Measurements from ENCODE around the gene CLUH.

The CLUH gene

GRCh38 chr17:2749058-2749783 is 37.7 kb upstream of the CLUH start, which contains the start of gene CCDC92B:
TSS of gene CCDC92B (minus strand) at chr17:2749652. CDS start at chr17:2735145, 14,507 bp downstream.
- no peak for DNase-seq (ENCODE audit: low read depth)
- H3K4me3 ChIP-seq (ENCODE audit: low read depth, low read length): no peak within 1 kb of the TSS
- no peak for TF ChIP-seq CTCF (IDR thresholded peaks at IDR 0.05; ENCODE audit: control insufficient read depth, extremely low read depth, insufficient read depth)

GRCh38 chr17:2745317-2746037 is 33.9 kb upstream of the CLUH start:
- DNase-seq (ENCODE audit: low read depth): no peak
- no peak for TF ChIP-seq CTCF (IDR thresholded peaks at IDR 0.05; ENCODE audit: control insufficient read depth, extremely low read depth, insufficient read depth)
- H3K4me3 ChIP-seq (ENCODE audit: low read depth, low read length): no peak overlapping the region

- no peak for TF ChIP-seq CTCF (IDR thresholded peaks at IDR 0.05; ENCODE audit: control insufficient read depth, extremely low read depth, insufficient read depth)
- H3K4me3 ChIP-seq (ENCODE audit: low read depth, low read length): no peak overlapping the region
- DNase-seq (ENCODE audit: low read depth): no peak
These were observed 26.1 kb upstream of the CLUH start for GRCh38 chr17:2737693-2738092.

GRCh38 chr17:2736956-2737355 is 25.4 kb upstream of the CLUH start:
- no peak for DNase-seq (ENCODE audit: low read depth)
- TF ChIP-seq CTCF (IDR thresholded peaks at IDR 0.05; ENCODE audit: control insufficient read depth, extremely low read depth, insufficient read depth): no peak

GRCh38 chr17:2735896-2736295 is 24.3 kb upstream of the CLUH start:
- DNase-seq (ENCODE audit: low read depth): no peak
- no peak overlapping the region for H3K4me3 ChIP-seq (ENCODE audit: low read depth, low read length)
- TF ChIP-seq CTCF (IDR thresholded peaks at IDR 0.05; ENCODE audit: control insufficient read depth, extremely low read depth, insufficient read depth): no peak

More at GRCh38 chr17:2736956-2737355, 25.4 kb upstream of the CLUH start:
- no peak overlapping the region for H3K4me3 ChIP-seq (ENCODE audit: low read depth, low read length)

DNA sequence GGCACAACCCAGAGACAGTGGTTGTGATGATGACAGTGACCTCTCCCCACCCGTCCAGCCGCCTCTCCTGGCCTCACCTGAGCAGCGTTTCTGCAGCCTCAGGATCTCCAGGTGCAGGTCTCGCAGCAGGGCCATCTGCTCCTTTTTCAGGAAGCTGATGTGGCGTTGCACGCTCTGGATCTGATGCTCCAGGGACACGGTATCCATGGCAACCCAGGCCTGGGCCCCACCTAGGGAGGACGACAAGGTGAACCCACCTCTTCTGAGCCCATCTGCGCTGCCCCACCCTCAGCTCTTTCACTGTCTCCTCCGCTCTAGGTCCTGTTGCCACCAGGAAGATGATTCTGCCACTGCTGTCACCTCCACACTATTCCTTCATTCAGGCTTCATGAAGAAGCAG is 23.4 kb upstream of the CLUH start:
- no peak for DNase-seq (ENCODE audit: low read depth)
- H3K4me3 ChIP-seq (ENCODE audit: low read depth, low read length): no peak overlapping the region
- TF ChIP-seq CTCF (IDR thresholded peaks at IDR 0.05; ENCODE audit: control insufficient read depth, extremely low read depth, insufficient read depth): no peak
